CD4-positive, alpha-beta T cell treated with Interleukin-10 for 1 hour (primary cell): ENCODE results near the gene SIX2.

Experiments used
- DNase-seq: peaks from one replicate; pipeline ENCODE4 v3.0.0-alpha.2; 2020

SIX2 gene

DNA sequence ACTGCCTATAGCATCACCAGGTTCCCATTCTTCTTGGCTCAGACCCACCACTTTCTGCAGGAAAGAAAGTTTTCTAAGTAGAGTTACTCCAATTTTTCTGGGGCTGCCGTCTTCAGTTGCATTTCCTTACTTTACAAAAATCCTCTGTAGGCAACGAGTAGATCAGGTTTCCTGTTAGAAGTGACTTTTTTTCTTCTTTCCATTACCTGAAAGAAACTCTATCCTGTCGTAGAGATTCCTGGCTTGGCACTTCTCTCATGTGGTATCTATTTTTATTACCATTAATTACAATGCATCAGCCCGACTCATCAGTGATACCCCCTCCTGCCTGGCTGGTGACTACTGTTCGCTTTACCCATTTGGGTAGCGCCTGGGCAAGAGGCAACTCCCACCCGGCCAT, 5.6 kb upstream of the SIX2 start:
- no peak for DNase-seq

GRCh38 chr2:45014016-45014702, 4.9 kb upstream of the SIX2 start:
- no peak for DNase-seq

- no peak for DNase-seq
Observed at GRCh38 chr2:45013229-45014015, 4.2 kb upstream of the SIX2 start.

GRCh38 chr2:45012733-45013132, 3.5 kb upstream of the SIX2 start:
- DNase-seq = no peak

GRCh38 chr2:45011621-45012602, 2.7 kb upstream of the SIX2 start:
- no peak for DNase-seq

DNA sequence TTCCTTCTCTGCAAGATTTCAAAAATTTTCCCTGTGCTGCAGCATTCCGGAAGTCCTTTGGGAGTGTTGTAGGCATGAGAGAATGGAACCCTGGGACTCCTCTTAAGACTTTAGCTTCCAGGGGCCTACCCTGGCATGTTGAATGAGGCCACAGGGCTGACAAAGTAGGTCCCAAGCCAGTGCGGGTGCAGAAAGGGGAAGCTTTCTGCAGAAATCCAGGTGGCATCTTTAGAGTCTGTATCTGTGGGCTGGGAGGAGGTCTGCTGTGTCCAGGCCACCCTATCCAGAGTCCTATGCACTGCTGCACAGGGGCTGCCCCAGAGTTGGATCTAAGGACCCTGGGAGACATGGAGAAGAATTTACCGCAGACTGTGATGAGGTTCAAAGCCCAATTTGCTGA, 1.9 kb upstream of the SIX2 start:
- DNase-seq = no peak

DNA sequence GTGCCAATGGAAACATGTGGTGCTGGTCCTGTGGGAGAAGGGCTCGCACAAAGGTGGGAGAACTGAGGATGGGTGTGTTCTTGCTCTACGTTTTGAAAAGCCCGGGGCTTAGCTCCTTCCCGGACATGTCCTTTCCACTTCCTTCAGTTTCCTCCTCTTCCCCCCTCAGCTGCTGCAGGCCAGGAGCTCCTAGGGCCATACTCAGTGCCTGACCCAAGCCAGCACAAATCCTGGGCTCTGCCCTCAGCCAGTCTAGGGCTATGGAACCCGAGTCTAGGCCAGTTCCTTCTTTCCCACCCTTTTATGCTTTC, 1.4 kb upstream of the SIX2 start:
- DNase-seq = no peak

- no peak for DNase-seq
Observed at GRCh38 chr2:45009928-45010701, 863 bp upstream of the SIX2 start.

DNA sequence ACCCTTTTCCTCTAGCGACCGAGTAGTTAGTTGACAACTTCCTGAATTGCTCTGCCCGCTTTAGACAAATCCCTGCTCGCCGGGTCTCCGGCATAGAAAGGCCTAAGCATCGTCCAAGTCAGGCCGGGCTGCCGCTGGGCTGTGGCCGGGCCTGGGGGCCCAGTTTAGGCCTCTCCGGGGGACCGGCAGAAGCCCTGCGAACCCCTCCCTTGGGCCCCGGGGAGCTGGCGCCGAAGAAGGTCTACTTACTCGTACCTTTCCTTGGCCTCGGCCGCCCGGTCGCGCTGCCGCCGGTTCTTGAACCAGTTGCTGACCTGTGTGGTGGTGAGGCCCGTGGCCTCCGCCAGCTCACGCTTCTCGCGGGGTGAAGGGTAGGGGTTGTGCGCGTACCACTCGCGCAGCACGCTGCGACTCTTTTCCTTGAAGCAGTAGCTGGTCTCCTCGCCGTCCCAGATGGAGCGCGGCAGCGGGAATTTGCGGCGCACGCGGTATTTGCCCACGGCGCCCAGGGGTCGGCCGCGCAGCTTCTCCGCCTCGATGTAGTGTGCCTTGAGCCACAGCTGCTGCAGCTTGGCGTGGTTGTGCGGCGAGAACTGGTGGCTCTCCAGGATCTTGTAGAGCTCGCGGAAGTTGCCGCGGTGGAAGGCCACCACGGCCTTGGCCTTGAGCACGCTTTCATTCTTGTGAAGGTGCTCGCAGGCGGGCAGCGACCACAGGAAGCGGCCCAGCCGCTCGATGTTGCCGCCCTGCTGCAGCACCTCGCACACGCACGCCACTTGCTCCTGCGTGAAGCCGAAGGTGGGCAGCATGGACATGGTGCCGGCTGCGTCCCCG, 739 bp downstream of the SIX2 start:
- DNase-seq = no peak

DNA sequence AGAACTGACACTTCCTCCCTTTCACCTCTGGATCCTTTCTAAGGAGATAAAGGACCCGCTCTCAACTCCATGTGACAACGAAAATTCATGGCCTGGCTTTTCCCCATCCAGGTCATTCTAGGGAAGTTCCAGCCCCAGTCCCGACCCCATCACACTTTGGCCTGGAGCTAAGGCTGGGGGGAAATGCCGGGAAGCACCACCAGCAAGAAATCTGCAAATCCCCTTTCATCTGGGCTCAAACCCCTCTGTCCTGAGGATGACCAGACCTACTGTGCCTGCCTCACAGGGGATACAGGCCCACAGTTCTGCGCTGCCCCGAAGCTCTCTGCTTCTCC, 1.3 kb downstream of the SIX2 start:
- DNase-seq = no peak

- DNase-seq = no peak
Observed at GRCh38 chr2:45006942-45007287, 2.3 kb downstream of the SIX2 start.

- DNase-seq = no peak
Observed at GRCh38 chr2:45006041-45006941, 3.0 kb downstream of the SIX2 start.

DNA sequence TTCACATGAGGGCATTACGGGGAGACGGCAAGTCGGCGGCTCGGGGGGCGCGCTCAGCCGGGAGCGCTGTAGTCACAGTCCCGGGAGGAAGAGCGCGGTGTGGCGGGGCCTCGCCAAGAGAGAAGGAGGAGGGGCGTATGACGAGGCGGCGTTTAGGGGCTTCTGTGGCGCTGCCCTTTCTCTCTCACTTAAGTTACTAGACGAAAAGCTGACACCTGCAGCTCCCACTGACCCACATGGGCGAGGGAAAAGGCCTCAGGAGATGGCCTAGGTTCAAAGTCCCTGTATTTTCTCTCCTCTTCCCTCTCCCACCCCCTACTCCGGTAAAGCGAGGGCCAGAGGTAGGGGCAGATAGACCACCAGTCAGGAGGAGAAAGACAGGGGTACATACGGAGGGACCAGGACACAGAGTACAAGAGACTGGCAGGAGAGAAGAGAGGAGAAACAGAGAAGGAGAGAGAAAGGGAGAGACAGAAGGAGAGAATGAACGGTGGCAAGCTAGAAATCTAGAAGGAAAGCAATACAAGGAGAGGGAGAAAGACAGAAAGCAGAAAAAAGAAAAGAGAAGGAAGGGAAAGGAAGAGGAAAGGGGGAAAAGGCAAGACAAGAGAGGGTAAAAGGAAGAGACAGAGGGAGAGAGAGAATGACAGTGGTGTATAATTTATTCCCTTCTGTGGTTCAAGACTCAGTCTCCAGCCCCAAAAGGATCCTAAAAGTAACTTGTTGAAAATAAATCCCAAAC, 3.8 kb downstream of the SIX2 start:
- no peak for DNase-seq

DNA sequence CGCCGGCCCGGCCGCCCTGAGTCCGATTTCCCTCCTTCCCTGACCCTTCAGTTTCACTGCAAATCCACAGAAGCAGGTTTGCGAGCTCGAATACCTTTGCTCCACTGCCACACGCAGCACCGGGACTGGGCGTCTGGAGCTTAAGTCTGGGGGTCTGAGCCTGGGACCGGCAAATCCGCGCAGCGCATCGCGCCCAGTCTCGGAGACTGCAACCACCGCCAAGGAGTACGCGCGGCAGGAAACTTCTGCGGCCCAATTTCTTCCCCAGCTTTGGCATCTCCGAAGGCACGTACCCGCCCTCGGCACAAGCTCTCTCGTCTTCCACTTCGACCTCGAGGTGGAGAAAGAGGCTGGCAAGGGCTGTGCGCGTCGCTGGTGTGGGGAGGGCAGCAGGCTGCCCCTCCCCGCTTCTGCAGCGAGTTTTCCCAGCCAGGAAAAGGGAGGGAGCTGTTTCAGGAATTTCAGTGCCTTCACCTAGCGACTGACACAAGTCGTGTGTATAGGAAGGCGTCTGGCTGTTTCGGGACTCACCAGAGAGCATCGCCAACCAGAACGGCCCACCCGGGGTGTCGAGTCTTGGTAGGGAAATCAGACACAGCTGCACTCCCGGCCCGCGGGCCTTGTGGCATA, 4.6 kb downstream of the SIX2 start:
- DNase-seq = no peak

- DNase-seq = no peak
Observed at GRCh38 chr2:45003579-45004551, 5.4 kb downstream of the SIX2 start.

- no peak for DNase-seq
Observed at GRCh38 chr2:45002686-45003085, 6.6 kb downstream of the SIX2 start.

DNA sequence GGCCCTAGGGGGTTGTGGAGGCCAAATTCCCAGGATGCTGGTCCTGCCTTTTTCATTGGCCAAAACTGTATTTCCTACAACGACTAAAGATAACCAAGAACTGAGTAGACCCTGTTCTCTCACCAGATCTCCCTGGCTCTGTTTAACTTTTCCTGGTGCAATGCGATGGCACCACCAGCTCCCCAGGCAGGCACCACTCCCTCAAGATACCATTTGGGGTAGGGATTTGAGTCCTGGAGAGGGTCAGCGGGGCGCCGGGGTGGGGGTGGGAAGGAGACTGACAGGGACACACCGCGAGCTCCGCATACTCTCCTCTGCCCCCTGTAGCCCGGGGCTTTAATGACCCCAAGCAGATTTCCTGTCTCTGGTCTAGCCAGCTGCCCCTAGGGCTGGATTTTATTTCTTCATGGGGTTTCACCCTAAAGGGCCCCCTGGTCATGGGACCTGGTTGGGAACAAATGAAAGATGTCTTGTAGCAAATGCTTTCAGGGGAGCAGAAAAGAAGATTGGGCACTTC, 7.3 kb downstream of the SIX2 start:
- DNase-seq = no peak
